Hepatocyte (in vitro differentiated cells): Measurements from ENCODE around the gene ASZ1. TPM values are rescaled to one million over a fixed set of nuclear protein-coding genes. Genes with fewer than 3 reads are reported as not detected.

Experiments
- DNase-seq: peaks from one replicate; pipeline ENCODE4 v3.0.0-alpha.2; 2016; ENCODE audit warnings: low spot score
- H2AFZ ChIP-seq: fragments of 200-600 bp; sonication (generic); 2 replicates; pipeline ENCODE4 v1.6.0; 2016; ENCODE audit warnings: antibody characterized with exemption, mild to moderate bottlenecking
- H3K27ac ChIP-seq: fragments of 200-600 bp; sonication (generic); 2 replicates; pipeline ENCODE4 v1.5.1; 2016; ENCODE audit warnings: mild to moderate bottlenecking
- H3K27me3 ChIP-seq: fragments of 200-600 bp; sonication (generic); 2 replicates; pipeline ENCODE4 v1.6.1; 2016
- H3K36me3 ChIP-seq: fragments of 200-600 bp; sonication (generic); replicated peaks from 2 replicates; pipeline ENCODE4 v1.5.1; 2016; ENCODE audit warnings: low read depth; ENCODE audit not compliant: insufficient read depth
- H3K4me1 ChIP-seq: fragments of 200-600 bp; sonication (generic); 2 replicates; pipeline ENCODE4 v1.5.1; 2016; ENCODE audit warnings: mild to moderate bottlenecking, moderate library complexity; ENCODE audit not compliant: insufficient read depth
- H3K4me2 ChIP-seq: fragments of 200-600 bp; sonication (generic); 2 replicates; pipeline ENCODE4 v1.6.0; 2016
- H3K4me3 ChIP-seq: fragments of 200-600 bp; sonication (generic); 2 replicates; pipeline ENCODE4 v1.5.1; 2016; ENCODE audit warnings: mild to moderate bottlenecking
- H3K79me2 ChIP-seq: fragments of 200-600 bp; sonication (generic); 2 replicates; pipeline ENCODE4 v1.6.0; 2017; ENCODE audit warnings: mild to moderate bottlenecking
- H3K9me2 ChIP-seq: fragments of 200-600 bp; sonication (generic); replicated peaks from 2 replicates; pipeline ENCODE4 v1.6.0; 2017; ENCODE audit warnings: mild to moderate bottlenecking; ENCODE audit not compliant: insufficient read depth
- H3K9me3 ChIP-seq: fragments of 200-600 bp; sonication (generic); 2 replicates; pipeline ENCODE4 v1.5.1; 2016; ENCODE audit warnings: low read depth, mild to moderate bottlenecking
- H4K20me1 ChIP-seq: fragments of 200-600 bp; sonication (generic); 2 replicates; pipeline ENCODE4 v1.6.0; 2016; ENCODE audit warnings: mild to moderate bottlenecking; ENCODE audit not compliant: insufficient read depth, poor library complexity, severe bottlenecking
- CTCF ChIP-seq: fragments of 200-600 bp; sonication (generic); IDR thresholded peaks from 2 replicates; pipeline ENCODE4 v1.5.1; 2016; ENCODE audit warnings: antibody characterized with exemption, mild to moderate bottlenecking; ENCODE audit not compliant: poor library complexity
- EZH2 ChIP-seq: fragments of 200-600 bp; sonication (generic); IDR thresholded peaks from 2 replicates; pipeline ENCODE4 v1.6.1; 2016; ENCODE audit warnings: antibody characterized with exemption, mild to moderate bottlenecking, borderline replicate concordance
- EZH2phosphoT487 ChIP-seq: fragments of 200-600 bp; sonication (generic); IDR thresholded peaks from one replicate; pipeline ENCODE4 v1.6.1; 2018; ENCODE audit warnings: antibody characterized with exemption, mild to moderate bottlenecking, low read depth, moderate library complexity; ENCODE audit not compliant: unreplicated experiment, severe bottlenecking
- WGBS: methylation state at CpG from one replicate; pipeline ENCODE4 v1.1.6; 2016; ENCODE audit warnings: low lambda C conversion rate; ENCODE audit errors: missing lambda C conversion rate; 5-methylcytosine and 5-hydroxymethylcytosine counted together
- polyA plus RNA-seq: library from polyadenylated mRNA; unstranded; fragments of >200 nt; fragmentation: Nextera tagmentation; extraction: Ambion mirVana; gene quantifications from 2 replicates; pipeline ENCODE4 v1.2.1, GENCODE V29; 2016
- total RNA-seq: library from RNA; depleted of rRNA; stranded (reverse); fragments of >200 nt; gene quantifications from 2 replicates; pipeline ENCODE4 v1.2.3, GENCODE V29; 2014

The ASZ1 gene
- total and polyA plus RNA-seq, 2 experiments from 2014 or later: 0.28 TPM; not detected in 1

GRCh38 chr7:117322741-117323304, 104.5 kb downstream of the ASZ1 start, which contains the start of gene WNT2:
WNT2 (minus strand) TSS chr7:117323058; CDS start chr7:117322989, 69 bp downstream.
- Histone ChIP-seq H2AFZ (peak within 1 kb of the TSS; percentile 73), H3K4me1 (peaks cover 10% of the 10 kb centered on the region), H3K9me3 (no peaks in the 10 kb centered on the region), H3K4me3 (peak within 1 kb of the TSS; percentile 54), H3K4me2 (peak within 1 kb of the TSS; percentile 90), H4K20me1 (no peaks in the 10 kb centered on the region), H3K9me2 (no peaks in the 10 kb centered on the region), H3K36me3 (no peaks in the 10 kb centered on the region), H3K79me2 (no peaks in the 10 kb centered on the region), H3K27ac (peak within 1 kb of the TSS; percentile 73), H3K27me3 (peaks cover 41% of the 10 kb centered on the region)
- WGBS: 2% methylated on average over 57 of the region's 60 CpGs
- peak; percentile 23 for DNase-seq
- TF ChIP-seq EZH2phosphoT487 (no peak), EZH2 (peak; percentile 88), CTCF (no peak)

GRCh38 chr7:117320523-117320922, 106.8 kb downstream of the ASZ1 start:
- H3K9me3 ChIP-seq: no peaks in the 10 kb centered on the region
- no peak for DNase-seq
- H3K27ac ChIP-seq: peak overlapping the region; percentile 16
- WGBS: 91% methylated on average over 10 of the region's 10 CpGs
- H4K20me1 ChIP-seq: no peaks in the 10 kb centered on the region
- H3K36me3 ChIP-seq: no peaks in the 10 kb centered on the region
- TF ChIP-seq EZH2 (no peak), CTCF (no peak), EZH2phosphoT487 (no peak)
- H3K9me2 ChIP-seq: no peaks in the 10 kb centered on the region
- peaks cover 41% of the 10 kb centered on the region for H3K27me3 ChIP-seq
- no peak overlapping the region for H3K4me3 ChIP-seq
- peak overlapping the region; percentile 90 for H3K4me2 ChIP-seq
- no peaks in the 10 kb centered on the region for H3K79me2 ChIP-seq
- peaks cover 10% of the 10 kb centered on the region for H3K4me1 ChIP-seq
- no peak overlapping the region for H2AFZ ChIP-seq

GRCh38 chr7:117319181-117319580, 108.1 kb downstream of the ASZ1 start:
- Histone ChIP-seq H3K79me2 (no peaks in the 10 kb centered on the region), H3K9me3 (no peaks in the 10 kb centered on the region), H3K27me3 (peaks cover 36% of the 10 kb centered on the region), H3K27ac (no peak overlapping the region), H2AFZ (no peak overlapping the region), H3K4me3 (no peak overlapping the region), H3K4me1 (peaks cover 8% of the 10 kb centered on the region), H3K9me2 (no peaks in the 10 kb centered on the region), H3K36me3 (no peaks in the 10 kb centered on the region), H4K20me1 (no peaks in the 10 kb centered on the region), H3K4me2 (no peak overlapping the region)
- WGBS: 84% methylated on average over 3 of the region's 3 CpGs
- TF ChIP-seq EZH2 (no peak), CTCF (no peak), EZH2phosphoT487 (no peak)
- no peak for DNase-seq

- Histone ChIP-seq H3K27ac (no peak overlapping the region), H3K4me2 (no peak overlapping the region), H3K36me3 (no peaks in the 10 kb centered on the region), H2AFZ (no peak overlapping the region), H4K20me1 (no peaks in the 10 kb centered on the region), H3K79me2 (no peaks in the 10 kb centered on the region), H3K4me1 (no peaks in the 10 kb centered on the region), H3K9me2 (no peaks in the 10 kb centered on the region), H3K4me3 (no peak overlapping the region), H3K27me3 (no peaks in the 10 kb centered on the region), H3K9me3 (no peaks in the 10 kb centered on the region)
- TF ChIP-seq CTCF: no peak
- TF ChIP-seq EZH2phosphoT487: no peak
- no peak for TF ChIP-seq EZH2
- no peak for DNase-seq
These were observed 113.7 kb downstream of the ASZ1 start for GRCh38 chr7:117313582-117313981.
